NCI-H524 treated with DMSO at 0.1 percent for 48 hours (cell line): ENCODE results near the gene DRAM1.
A peak's percentile ranks its signal among the peaks of the same experiment; 100 is the strongest.
"Not testable (repeated sequence)": the region's sequence is repeated elsewhere in the genome, so short reads cannot be mapped to it uniquely, and the experiment has no call there.

Source experiments
- DNase-seq: peaks from one replicate; lab custom pipeline; 2025; lab: John Stamatoyannopoulos, UW

The DRAM1 gene, protein sequence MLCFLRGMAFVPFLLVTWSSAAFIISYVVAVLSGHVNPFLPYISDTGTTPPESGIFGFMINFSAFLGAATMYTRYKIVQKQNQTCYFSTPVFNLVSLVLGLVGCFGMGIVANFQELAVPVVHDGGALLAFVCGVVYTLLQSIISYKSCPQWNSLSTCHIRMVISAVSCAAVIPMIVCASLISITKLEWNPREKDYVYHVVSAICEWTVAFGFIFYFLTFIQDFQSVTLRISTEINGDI

DNA sequence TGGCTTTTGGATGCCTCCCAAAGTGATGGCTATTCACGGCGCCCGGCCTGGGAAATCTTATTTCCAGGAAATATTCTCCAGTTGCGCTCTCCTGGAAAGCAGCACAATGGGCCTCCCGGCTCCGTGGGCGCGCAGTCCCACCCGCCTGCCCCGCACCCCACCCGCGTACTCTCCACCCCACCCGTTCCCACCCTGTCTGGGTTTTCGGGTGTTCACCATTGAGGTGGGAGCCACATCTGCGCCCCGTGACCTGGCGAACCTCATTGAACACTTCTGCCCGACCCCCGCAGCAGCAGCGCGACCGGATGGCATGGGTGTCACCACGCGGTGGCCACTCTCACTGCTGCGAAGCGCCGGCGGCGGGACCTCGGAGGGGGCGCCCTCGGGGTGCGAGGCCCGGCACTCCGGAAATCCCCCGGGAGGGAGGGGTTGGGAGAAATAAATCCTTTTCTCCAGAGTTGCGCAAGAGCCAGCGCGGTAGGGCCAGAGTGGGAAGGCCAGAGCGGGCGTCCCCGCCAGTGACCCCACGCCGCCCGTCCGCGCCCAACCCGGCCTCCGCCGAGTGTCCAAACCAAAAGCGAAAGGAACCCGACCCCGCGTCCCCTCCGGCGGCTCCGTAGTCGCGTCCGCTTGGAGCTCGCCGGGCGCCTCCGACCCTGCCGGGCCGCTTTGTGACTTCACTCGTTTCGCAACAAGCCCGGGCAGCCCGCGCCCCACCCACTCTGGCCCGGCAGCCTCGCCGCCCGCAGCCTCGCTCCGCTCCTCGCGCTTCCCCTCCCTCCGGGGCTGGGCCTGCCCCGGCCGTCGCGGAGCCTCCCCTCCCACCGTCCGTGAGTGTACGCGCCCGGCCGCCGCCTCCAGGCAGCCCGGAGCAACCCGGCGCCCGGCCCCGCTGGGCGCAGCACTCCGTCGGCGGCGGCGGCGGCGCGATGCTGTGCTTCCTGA is at the start of gene DRAM1:
Gene DRAM1, plus strand, starts transcription at position 720 of the 945 bp plus-strand sequence. Its CDS starts 210 bp downstream, at position 930.
- DNase-seq, result no peak

DNA sequence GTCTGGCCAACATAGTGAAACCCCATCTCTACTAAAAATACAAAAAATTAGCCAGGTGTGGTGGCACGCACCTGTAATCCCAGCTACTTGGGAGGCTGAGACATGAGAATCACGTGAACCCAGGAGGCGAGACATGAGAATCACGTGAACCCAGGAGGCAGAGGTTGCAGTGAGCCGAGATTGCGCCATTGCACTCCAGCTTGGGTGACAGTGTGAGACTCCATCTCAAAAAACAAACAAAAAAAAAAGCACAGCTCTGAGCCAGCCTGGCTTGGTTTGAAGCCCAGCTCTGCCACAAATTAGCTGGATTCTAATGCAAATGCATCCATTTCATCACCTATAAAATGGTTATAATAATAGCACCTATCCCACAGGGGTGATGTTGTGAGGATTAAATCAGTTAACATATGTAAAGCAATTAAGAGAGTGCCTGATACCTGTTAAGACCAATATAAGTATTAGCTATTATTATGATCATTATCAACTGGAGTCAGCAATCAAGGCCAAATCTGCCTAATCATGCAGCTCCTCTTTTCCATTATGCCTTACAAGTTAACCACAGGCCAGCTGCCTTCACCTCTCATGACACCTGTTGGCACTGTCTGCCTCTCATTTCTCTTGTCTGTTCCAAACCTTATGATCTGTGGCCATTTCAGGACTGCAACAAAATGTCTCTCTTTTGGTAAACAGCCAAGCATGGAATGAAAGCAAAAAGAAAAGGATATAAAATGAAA is 48.8 kb upstream of the DRAM1 start:
- no peak for DNase-seq

DNA sequence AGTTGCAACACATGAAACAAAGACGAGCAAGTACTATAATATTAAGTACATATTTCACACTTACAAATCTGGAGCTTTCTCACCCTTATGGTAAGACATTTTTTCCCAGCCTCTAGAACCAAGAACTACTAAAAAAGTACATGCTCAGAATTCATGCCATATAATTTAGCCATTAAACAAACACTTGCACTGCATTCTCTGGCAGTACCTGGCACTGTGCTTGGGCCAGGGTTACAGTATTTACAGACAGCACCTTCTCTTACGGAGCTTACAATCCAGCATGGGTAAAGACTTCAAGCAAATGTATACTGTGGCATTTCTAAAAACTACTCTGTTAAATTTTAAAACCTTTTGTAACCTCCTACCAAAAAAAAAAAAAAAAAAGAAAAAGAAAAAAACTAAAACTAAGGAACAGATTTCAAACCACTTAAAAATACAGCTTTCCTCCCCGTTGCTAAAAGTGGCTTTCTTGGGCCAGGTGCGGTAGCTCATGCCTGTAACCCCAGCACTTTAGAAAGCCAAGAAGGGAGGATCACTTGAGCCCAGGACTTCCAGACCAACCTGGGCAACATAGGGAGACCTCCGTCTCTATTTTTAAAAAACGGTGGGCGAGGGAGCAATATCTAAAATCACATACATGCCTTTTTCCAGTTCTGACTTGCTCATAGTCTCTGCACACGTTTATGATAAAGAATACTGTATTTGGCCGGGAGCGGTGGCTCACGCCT is 47.6 kb upstream of the DRAM1 start:
- DNase-seq, result no peak

DNA sequence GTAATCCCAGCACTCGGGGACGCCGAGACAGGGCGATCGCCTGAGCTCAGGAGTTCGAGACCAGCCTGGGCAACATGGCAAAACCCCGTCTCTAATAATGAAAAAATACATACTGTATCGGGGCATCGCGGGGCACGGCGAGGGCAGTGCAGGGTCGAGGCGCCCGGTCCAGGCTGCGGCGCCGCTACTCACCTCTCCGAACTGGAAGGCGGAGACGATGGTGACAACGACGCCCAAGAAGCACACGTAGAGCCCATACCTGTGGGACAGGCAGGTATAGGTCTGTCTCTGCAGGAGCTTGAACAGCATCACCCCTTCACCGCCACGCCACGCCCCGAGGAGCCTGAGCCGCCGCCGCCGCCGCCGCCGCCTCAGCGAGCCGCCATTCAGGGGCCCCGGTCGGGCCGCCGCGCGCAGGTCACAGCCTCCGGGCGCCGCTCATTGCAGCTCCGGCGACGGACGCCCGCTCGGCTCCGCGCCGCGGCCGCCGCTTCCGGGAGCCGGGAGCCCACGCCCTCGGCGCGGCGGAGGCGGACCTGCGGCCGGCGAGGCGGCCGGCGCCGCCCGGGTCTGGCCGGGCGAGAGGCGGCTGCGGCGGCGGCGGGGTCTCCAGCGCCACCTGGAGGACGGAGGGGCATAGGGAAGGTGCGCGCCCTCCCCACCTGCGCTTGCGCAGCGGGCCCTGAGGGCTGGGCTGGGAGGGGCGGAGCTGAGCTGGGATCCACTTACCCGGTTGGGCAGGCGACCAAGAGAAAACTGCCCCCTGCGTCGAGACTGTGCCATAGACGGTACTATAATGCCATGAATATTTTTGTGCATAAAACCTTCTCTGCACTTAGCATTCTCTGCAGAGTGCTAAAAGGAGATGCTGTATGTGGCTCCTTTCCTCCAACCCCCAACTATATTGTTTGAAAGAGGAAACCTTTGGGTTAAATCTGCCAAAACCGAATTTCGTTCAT is 46.7 kb upstream of the DRAM1 start, which contains the start of gene GNPTAB:
Gene GNPTAB, minus strand, starts transcription at position 593 of the 959 bp plus-strand sequence. Its CDS starts 284 bp downstream, at position 309.
- DNase-seq, result peak; percentile 45

DNA sequence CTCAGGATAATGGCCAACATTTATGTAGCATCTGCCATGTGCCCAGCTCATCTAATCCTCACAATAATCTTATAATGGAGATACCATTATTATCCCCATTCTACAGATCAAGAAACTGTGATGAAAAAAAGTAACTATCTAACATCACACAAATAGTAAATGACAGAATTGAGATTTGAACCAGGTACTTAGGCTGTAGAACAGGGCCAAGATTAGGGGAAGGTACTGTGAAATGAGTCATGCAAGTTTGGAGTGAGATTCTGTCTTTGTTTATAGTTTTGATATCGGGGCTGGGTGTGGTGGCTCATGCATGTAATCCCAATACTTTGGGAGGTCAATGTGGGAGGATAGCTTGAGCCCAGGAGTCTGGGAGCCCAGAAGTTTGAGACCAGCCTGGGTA is 45.4 kb upstream of the DRAM1 start:
- DNase-seq, result no peak

DNA sequence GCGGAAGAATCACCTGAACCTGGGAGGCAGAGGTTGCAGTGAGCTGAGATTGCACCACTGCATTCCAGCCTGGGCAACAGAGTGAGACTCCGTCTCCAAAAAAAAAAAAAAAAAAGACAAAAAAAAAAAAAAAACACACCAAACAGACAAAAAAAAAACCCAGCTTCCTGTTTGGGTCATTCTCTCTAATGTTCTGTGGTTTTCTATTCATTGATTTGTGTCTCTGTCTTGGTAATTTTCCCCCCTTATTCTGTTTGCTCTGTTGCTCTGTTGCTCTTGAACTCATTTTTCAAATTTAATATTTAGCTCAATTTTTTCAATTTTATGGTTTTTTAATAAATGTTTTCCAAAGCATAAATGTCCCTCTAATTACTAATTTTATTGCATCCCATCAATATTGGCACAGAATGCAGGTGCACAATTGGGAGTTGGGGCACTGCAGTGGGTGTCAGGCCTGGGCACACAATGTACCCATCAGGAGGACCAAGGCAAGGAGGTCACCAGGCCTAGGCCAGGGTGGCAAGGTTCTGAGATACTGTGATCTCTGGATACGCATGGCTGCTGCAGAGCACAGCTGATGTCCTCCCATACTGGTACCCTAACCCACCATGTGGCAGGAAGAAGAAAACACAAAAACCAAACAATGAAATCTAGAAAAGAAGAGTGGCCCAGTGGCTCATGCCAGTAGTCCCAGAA is 38.6 kb upstream of the DRAM1 start:
- DNase-seq, result no peak

DNA sequence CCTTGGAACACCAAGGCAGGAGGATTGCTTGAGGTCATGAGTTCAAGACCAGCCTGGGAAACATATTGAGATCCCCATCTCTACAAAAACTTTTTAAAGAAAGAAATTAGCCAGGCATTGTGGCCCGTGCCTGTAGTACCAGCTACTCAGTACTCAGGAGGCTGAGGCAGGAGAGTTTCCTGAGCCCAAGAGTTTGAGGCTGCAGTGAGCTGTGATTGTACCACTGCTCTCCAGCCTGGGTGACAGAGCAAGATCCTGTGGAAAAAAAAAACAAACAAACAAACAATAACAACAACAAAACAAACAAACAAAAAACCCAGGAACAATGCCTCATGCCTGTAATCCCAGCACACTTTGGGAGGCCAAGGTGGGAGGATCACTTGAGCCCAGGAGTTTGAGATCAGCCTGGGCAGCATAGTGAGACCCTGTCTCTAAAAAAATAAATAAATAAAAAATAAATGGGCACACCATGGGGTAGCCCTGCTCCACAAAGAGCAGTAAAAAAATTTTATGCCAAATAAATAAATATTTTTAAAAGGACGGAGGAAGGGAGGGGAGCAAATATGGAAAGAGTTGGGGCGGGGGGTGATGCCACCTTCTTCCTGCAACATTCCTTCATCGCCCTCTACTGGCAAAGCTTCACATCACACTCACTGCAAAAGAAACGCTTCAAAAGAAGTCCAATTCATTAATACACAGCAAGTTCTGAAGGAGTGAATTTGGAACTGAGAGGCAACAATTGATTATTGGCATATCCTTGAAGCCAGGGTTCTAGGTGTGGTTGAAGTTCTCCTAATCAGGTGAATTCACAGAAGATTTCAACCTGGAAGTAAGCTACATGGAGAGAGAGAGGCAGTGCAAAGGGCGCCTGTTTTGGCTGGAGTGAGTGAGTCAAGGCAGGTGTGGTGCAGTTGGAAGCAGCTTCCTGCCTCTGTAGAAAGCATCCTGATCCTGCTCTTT is 37.8 kb upstream of the DRAM1 start:
- peak; percentile 3 for DNase-seq

DNA sequence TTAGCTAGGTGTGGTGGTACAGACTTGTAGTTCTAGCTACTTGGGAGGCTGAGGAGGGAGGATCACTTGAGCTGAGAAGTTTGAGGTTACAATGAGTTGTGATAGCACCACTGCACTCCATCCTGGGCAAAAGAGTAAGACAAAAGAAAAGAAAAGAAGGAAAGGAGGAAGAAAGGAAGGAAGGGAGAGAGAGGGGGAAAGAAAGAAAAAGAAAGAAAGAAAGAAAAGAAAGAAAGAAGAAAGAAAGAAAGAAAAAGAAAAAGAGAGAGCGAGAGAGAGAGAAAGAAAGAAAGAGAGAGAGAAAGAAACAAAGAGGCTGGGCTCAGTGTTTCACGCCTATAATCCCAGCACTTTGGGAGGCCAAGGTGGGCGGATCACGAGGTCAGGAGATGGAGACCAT is 36.3 kb upstream of the DRAM1 start:
- no peak for DNase-seq

DNA sequence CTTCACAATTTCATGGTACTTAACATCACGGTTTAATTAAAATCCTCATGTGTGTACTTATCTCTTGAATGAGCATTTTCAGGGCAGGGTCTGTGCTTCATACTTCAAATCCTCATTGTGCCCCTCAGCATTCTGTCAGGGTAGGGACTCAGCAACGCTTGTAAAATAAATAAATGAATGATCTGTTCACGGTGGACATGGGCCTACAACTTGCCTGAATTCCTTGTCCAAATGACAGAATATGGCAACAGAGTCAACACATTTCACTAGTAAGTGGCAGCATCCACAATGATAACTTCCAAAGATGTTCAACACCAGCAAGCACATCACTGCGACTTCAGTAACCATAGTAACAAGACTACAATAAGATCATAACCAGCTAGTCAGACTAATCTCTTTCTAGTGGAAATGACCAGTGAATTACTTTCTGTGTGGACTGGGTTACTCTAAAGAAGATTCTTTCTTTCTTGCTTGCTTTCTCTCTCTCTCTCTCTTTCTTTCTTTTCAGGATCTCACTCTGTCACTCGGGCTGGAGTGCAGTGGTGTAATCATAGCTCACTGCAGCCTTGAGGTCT is 32.2 kb upstream of the DRAM1 start:
- no peak for DNase-seq

DNA sequence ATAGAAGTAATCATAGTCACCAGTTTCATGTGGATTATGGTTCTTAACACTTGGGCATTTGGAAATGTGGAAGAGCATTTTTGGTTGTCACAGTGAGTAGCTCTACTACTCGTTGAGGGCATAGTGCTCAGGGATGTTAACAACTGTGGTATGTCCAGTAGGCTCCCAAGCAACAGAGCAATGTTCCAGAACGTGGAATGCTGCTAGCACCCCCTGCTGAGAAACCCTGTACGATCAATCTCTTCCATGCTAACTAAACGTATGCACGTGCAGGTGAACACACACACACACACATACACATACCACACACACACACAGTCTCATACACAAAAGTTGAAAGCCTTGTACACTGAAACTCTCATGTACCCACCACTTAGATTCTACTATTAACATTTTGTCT is 30.1 kb upstream of the DRAM1 start:
- no peak for DNase-seq

DNA sequence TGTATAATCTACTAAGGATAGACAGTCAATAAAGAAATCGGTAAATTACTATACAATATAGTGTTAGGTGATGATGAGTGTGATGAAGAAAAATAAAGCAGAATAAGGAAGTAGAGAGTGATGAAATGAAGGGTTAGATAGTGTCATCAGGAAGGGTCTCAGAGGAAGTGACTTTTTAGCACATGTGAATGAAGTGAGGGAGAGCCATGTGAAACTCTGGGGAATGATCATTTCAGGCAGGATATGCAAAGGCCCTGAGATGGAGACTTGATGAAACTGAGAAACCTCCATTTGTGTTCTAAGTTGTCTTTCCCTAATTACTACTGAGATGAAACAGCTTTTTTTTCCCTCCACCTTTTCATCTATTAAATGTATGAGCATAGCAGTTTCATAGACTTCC is 27.2 kb upstream of the DRAM1 start:
- DNase-seq, result no peak

DNA sequence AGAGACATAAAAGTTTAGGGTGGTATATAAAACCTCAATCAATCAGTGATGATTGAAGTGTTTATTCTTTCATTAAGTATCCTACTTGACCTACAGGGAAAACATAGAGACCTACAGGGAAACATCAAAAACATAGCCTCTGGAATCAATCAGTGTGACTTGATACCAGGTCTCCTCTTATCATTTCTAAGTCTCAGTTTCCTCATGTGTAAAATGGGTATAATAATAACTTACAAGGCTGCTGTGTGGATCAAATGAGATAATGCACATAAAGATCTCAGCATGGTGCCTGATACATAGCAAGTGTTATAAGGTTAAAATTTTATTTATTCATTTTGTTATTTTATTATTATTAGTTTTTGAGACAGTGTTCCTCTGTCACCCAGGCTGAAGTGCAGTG is 24.4 kb upstream of the DRAM1 start:
- DNase-seq, result no peak

DNA sequence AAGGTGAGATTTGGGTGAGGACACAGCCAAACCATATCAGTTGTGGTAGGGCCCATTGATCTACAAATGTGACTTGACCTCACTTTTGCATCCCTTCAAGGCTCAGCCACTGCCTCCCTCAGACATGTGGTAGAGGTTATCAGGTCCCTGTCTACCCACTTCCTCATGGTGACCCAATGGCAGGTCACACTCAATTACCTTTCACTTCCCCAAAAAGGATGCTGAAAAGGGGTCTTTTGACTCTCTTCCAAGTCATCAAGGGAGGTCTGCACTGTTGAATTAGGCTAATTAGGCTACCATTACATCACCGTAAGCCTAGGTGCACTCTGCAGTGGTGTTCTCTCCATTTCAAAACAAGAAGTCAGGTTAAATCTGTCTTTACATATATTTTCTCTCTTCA is 22.6 kb upstream of the DRAM1 start:
- DNase-seq, result no peak

DNA sequence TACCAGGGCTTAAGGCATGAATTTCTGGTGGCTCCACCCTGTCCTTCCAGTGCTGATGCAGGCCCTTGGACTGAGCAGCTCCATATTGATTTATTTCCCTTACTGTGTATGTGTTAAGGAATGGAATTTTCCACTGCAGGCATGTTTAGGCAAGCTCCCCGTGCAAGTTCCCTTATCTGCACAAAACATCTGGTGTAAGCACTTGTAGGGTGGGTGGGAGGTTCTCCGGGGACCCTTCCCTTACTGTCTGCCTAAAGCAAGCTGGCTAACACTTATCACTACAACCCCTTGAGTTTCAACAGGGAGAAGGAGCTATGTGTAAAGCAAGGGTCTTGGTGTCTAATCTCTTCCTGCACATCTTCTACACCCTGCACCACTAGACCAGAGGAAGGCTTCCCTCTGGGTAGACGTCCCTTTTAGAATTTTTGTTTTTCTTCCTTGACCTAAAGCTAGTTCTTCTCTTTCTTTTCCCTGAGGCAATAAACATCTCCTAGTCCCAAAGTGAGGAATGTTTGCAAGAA is 22.0 kb upstream of the DRAM1 start:
- no peak for DNase-seq

DNA sequence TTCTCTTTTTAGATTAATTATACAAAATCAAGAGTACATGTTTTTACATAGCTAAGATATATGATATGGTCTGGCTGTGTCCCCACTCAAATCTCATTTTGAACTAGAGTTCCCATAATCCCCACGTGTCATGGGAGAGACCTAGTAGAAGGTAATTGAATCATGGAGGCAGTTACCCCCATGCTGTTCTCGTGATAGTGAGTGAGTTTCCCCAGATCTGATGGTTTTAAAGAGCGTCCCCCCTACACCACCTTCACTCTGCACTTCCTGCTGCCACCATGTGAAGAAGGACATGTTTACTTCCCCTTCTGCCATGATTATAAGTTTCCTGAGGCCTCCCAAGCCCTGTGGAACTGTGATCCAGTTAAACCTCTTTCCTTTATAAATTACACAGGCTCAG is 21.4 kb upstream of the DRAM1 start:
- no peak for DNase-seq

DNA sequence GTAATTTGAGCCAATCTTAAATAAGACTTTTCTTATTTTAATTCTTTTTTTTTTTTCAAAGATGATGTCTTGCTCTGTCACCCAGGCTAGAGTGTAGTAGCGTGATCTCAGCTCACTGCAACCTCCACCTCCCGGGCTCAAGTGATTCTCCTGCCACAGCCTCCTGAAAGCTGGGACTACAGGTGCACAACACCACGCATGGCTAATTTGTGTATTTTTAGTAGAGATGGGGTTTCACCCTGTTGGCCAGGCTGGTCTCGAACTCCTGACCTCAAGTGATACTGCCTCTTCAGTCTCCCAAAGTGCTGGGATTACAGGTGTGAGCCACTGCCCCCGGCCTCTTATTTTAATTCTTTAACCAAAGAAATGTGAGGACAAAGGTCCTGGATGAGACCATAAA is 20.8 kb upstream of the DRAM1 start:
- not testable (repeated sequence) for DNase-seq

DNA sequence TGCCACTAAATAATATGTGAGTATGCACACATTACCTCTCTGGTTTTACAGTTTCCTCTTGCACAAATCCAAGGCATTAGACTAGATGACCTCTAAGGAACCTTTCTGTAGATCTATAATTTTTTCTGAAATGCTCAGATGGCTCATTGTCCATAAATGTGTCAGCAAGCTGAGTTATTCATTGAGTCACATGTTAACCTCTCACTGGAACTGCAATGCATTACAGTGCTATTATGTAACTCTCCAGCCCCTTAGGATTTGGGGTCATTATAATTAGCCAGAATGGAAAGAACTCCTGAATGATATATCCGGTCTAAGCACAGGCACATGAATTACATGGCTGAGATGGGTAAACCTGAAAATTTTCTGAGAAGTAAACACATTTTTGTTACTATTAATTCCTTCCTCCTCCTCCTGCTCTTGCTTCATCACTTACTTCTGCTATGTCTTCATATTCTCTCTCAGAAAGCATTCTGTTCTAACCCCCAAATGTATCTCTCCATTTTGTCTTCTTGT is 20.3 kb upstream of the DRAM1 start:
- DNase-seq, result no peak

DNA sequence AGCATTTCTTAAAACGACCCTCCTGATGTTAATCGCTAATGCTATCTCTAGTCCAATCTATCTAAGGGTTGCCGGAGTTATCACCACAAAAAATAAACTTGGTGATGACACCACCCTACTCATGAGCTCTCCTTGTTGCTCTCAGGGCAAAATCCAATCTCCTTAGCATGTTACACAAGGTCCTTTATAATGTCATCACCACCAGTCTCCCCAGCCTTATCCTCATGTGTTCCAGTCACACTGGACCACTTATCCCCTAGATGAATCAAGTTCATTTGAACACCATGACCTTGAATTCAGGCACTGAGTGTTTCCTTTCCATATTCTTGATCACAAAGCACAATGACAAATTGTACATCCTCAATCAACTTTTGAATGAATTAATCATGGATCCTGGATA is 19.0 kb upstream of the DRAM1 start:
- DNase-seq, result no peak
